Testis (tissue), 3 donors: Measurements from ENCODE around the gene PNPLA8. TPM values are rescaled to one million over a fixed set of nuclear protein-coding genes. Genes with fewer than 3 reads are reported as not detected.
"Not testable (repeated sequence)": the region's sequence is repeated elsewhere in the genome, so short reads cannot be mapped to it uniquely, and the experiment has no call there.

Source experiments
- DNase-seq: peaks from one replicate; pipeline ENCODE4 v3.0.0-alpha.2; 2019
- H3K27ac ChIP-seq, 2 donors: fragments of 200-600 bp; sonication (generic); one replicate each; pipeline ENCODE4 v1.5.1; 2019
- H3K27me3 ChIP-seq: fragments of 200-600 bp; sonication (generic); one replicate; pipeline ENCODE4 v1.5.1; 2019
- H3K36me3 ChIP-seq: fragments of 200-600 bp; sonication (generic); one replicate; pipeline ENCODE4 v1.5.1; 2017; ENCODE audit warnings: low read depth; ENCODE audit errors: missing control alignments
- H3K4me1 ChIP-seq: fragments of 200-600 bp; sonication (generic); one replicate; pipeline ENCODE4 v1.5.1; 2019
- H3K4me3 ChIP-seq, 2 donors: fragments of 200-600 bp; sonication (generic); one replicate each; pipeline ENCODE4 v1.5.1; 2017 to 2019
- H3K9me3 ChIP-seq: fragments of 200-600 bp; sonication (generic); one replicate; pipeline ENCODE4 v1.5.1; 2017
- POLR2A ChIP-seq: fragments of 450-650 bp; IDR thresholded peaks from one replicate; pipeline ENCODE4 v1.6.1; 2017; ENCODE audit warnings: antibody characterized with exemption, mild to moderate bottlenecking, moderate library complexity
- WGBS, 2 donors: methylation state at CpG; one replicate each; pipeline ENCODE4 v1.1.5; 2018; 5-methylcytosine and 5-hydroxymethylcytosine counted together
- intact Hi-C: fragments of 100-400 bp; cut with DNase I; formaldehyde crosslinking; loops from one replicate; pipeline ENCODE4 v1.15.1; 2023; ENCODE audit warnings: low total_unique reads
- polyA plus RNA-seq: library from polyadenylated mRNA; stranded (reverse); fragments of 350-450 nt; fragmentation: Illumina TruSeq; extraction: RNeasy Lipid Tissue Mini Kit (QIAGEN cat#74804); gene quantifications from one replicate; pipeline ENCODE4 v1.2.3, GENCODE V29; 2014; ENCODE audit warnings: low read depth, low replicate concordance; ENCODE audit not compliant: insufficient read depth
- total RNA-seq, 2 donors: library from RNA; depleted of rRNA; stranded (reverse); fragments of >200 nt; gene quantifications; one replicate each; pipeline ENCODE4 v1.2.3, GENCODE V29; 2016
- TF ChIP-seq, protein P1 (sequence below), 3 experiments: fragments of 450-650 bp in 2 of 3; fragments of 200-600 bp in 1 of 3; sonication (generic) in 1 of 3; IDR thresholded peaks; one replicate each; pipeline ENCODE4 v1.5.1; 2016 to 2019; ENCODE audit warnings: antibody characterized with exemption in 3 of 3, mild to moderate bottlenecking in 2 of 3, moderate library complexity in 1 of 3

PNPLA8 gene
- total and polyA plus RNA-seq, 3 donors from 2014 or later = 14.0 to 30.1 (median 23.5) TPM

DNA sequence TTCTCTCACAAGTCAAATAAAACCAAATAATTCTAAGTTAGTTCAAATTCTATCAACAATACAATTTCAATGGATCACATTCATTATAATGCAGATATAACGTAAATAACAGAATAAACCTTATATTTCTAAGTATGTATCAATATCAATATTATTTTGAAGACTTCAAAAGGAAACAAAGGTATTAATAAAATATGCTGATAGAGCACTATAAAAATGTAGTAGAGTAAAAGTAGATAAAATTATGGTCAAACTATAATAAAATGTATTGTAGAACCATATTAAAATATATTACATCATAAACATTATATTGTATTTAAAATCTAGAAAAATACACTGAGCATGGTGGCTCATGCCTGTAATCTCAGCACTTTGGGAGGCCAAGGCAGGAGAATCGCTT lies 46.2 kb downstream of the PNPLA8 start:
- intact Hi-C loops = no loop called here
- Histone ChIP-seq H3K4me1 (no peaks in the 10 kb centered on the region), H3K36me3 (no peaks in the 10 kb centered on the region), H3K4me3 (no peak overlapping the region), H3K9me3 (no peaks in the 10 kb centered on the region), H3K27me3 (no peaks in the 10 kb centered on the region), H3K27ac (no peak overlapping the region)
- TF ChIP-seq POLR2A = no peak
- TF ChIP-seq, protein P1, sequence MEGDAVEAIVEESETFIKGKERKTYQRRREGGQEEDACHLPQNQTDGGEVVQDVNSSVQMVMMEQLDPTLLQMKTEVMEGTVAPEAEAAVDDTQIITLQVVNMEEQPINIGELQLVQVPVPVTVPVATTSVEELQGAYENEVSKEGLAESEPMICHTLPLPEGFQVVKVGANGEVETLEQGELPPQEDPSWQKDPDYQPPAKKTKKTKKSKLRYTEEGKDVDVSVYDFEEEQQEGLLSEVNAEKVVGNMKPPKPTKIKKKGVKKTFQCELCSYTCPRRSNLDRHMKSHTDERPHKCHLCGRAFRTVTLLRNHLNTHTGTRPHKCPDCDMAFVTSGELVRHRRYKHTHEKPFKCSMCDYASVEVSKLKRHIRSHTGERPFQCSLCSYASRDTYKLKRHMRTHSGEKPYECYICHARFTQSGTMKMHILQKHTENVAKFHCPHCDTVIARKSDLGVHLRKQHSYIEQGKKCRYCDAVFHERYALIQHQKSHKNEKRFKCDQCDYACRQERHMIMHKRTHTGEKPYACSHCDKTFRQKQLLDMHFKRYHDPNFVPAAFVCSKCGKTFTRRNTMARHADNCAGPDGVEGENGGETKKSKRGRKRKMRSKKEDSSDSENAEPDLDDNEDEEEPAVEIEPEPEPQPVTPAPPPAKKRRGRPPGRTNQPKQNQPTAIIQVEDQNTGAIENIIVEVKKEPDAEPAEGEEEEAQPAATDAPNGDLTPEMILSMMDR (IDR thresholded peaks at IDR 0.05) = no peak
- DNase-seq = no peak
- 90 to 96% methylated on average over 2 of the region's 2 CpGs for WGBS, 2 donors

DNA sequence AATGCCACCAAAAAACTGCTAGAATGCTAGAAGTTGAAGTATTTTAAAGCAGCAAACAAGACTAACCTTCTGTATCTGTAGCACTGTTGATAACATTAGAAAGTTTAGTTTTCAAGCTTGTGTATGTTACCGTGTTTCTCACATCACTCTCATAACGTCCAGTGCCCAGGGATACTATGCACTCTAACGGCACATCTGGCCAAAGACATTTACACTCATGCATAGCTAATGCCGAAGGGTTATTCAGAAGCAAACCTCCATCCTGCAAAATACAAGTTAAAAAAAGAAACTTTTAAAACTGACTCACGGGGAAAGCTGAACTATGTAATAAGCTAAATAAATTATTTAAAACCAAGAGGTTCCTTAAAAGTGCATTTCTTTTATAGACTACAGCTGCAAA lies 46.8 kb downstream of the PNPLA8 start:
- no peaks in the 10 kb centered on the region for H3K9me3 ChIP-seq
- TF ChIP-seq, protein P1 (IDR thresholded peaks at IDR 0.05) = no peak
- TF ChIP-seq POLR2A = no peak
- H3K27me3 ChIP-seq = no peaks in the 10 kb centered on the region
- H3K4me3 ChIP-seq = no peak overlapping the region
- no peaks in the 10 kb centered on the region for H3K4me1 ChIP-seq
- WGBS, 2 donors = 85 to 94% methylated on average over 5 of the region's 5 CpGs
- no peak overlapping the region for H3K27ac ChIP-seq
- DNase-seq = no peak
- intact Hi-C loops = no loop called here
- no peaks in the 10 kb centered on the region for H3K36me3 ChIP-seq

DNA sequence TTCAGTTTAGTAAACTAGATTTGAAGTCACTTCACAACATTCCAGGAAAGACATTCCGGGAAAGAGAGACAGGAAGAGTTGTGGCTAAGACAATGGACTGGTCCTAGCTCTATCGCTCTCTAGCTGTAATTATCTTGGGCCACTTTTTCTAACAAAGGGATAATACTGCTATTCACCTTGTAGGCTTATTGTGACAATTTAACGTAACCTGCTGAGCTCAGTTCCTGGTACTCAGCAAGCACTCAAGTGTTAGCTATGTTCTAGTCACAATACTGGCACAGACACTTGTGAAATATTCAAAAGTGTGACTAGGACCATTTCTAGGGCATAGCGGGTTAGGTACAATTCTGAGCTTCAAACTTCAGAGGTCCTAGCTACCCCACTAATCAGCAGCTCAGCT lies 57.7 kb downstream of the PNPLA8 start:
- Histone ChIP-seq H3K4me1 (no peaks in the 10 kb centered on the region), H3K27me3 (no peaks in the 10 kb centered on the region), H3K4me3 (no peak overlapping the region), H3K36me3 (no peaks in the 10 kb centered on the region), H3K27ac (no peak overlapping the region), H3K9me3 (no peaks in the 10 kb centered on the region)
- intact Hi-C loops = no loop called here
- TF ChIP-seq POLR2A = no peak
- TF ChIP-seq, protein P1 (IDR thresholded peaks at IDR 0.05) = no peak
- WGBS, 2 donors = 73 to 78% methylated on average over 4 of the region's 4 CpGs
- no peak for DNase-seq

DNA sequence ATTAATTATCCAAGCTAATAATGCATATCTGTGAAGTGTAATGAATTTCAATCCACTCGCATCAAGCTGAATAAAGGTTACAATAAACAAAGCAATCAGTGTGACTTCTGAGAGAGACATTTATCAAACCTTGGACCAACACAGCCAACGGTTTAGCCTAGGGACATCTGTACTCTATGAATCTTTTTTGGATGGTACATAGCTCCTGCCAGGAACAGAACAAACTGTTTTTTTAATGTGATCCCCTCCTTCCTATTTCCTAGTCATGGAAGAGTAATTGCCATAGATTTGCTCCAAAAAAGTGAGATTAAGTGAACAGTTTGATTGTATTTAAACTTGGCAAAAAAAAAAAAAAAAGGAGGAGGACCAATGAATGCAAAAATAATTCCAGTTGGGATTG lies 58.5 kb downstream of the PNPLA8 start:
- DNase-seq = no peak
- TF ChIP-seq, protein P1 (IDR thresholded peaks at IDR 0.05) = no peak
- TF ChIP-seq POLR2A = no peak
- 46 to 65% methylated on average over 2 of the region's 2 CpGs for WGBS, 2 donors
- Histone ChIP-seq H3K4me1 (no peaks in the 10 kb centered on the region), H3K27me3 (no peaks in the 10 kb centered on the region), H3K27ac (no peak overlapping the region), H3K4me3 (no peak overlapping the region), H3K36me3 (no peaks in the 10 kb centered on the region), H3K9me3 (no peaks in the 10 kb centered on the region)
- intact Hi-C loops = no loop called here

DNA sequence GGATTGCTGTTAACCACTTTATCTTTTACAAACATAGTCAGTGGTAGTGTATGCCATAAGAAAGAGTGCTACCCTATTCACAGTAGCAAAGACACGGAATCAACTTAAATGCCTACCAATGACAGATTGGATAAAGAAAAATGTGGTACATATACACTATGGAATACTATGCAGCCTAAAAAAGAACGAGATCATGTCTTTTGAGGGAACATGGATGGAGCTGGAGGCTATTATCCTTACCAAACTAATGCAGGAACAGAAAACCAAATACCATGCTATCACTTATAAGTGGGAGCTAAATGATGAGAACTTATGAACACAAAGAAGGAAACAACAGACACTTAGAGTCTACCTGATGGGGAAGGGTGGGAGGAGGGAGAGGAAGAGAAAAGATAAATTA lies 59.6 kb downstream of the PNPLA8 start:
- DNase-seq, H3K4me3 ChIP-seq, H3K9me3 ChIP-seq, H3K4me1 ChIP-seq, intact Hi-C loops, H3K27me3 ChIP-seq, H3K27ac ChIP-seq, H3K36me3 ChIP-seq: not testable (repeated sequence)
- 96 to 97% methylated on average over 2 of the region's 2 CpGs for WGBS, 2 donors
